OCI-LY3 (cell line): ENCODE data around the gene TREML4.

Source experiments
- H2AFZ ChIP-seq: fragments of 200-600, 300-600 bp; shearing (Covaris generic); 2 replicates; pipeline ENCODE4 v1.6.0; 2014; ENCODE audit warnings: antibody characterized with exemption, low read depth, low read length
- H3K27ac ChIP-seq: fragments of 200-600, 300-600 bp; sonication (generic); 2 replicates; pipeline ENCODE4 v1.5.1; 2014; ENCODE audit warnings: mild to moderate bottlenecking, low read length, moderate library complexity, mixed read lengths
- H3K27me3 ChIP-seq: fragments of 200-600, 300-600 bp; sonication (generic); 2 replicates; pipeline ENCODE4 v1.6.1; 2014; ENCODE audit warnings: low read depth, low read length, mixed read lengths
- H3K36me3 ChIP-seq: fragments of 200-600, 300-600 bp; sonication (generic); replicated peaks from 2 replicates; pipeline ENCODE3; 2014; ENCODE audit warnings: low read depth, low read length, mixed read lengths
- H3K4me1 ChIP-seq: fragments of 300-600, 200-600 bp; sonication (generic); 2 replicates; pipeline ENCODE4 v1.6.1; 2014; ENCODE audit warnings: low read length, mixed read lengths
- H3K4me2 ChIP-seq: fragments of 200-600, 300-600 bp; sonication (generic); 2 replicates; pipeline ENCODE4 v1.6.1; 2014; ENCODE audit warnings: low read length, mixed read lengths
- H3K4me3 ChIP-seq: fragments of 300-600, 200-600 bp; sonication (generic); 2 replicates; pipeline ENCODE4 v1.5.1; 2014; ENCODE audit warnings: antibody characterized with exemption, mild to moderate bottlenecking, low read length, moderate library complexity
- H3K79me2 ChIP-seq: fragments of 300-600, 200-600 bp; shearing (Covaris generic); 2 replicates; pipeline ENCODE4 v1.6.1; 2014; ENCODE audit warnings: mild to moderate bottlenecking, low read length, mixed read lengths
- H3K9ac ChIP-seq: fragments of 300-600, 200-600 bp; shearing (Covaris generic); 2 replicates; pipeline ENCODE4 v1.6.0; 2014; ENCODE audit warnings: mild to moderate bottlenecking, low read length, moderate library complexity
- H3K9me3 ChIP-seq: fragments of 200-600, 300-600 bp; shearing (Covaris generic); 2 replicates; pipeline ENCODE4 v1.6.1; 2014; ENCODE audit warnings: low read length, mixed read lengths; ENCODE audit not compliant: insufficient read depth
- H4K20me1 ChIP-seq: fragments of 200-600, 300-600 bp; sonication (generic); 2 replicates; pipeline ENCODE4 v1.6.1; 2016; ENCODE audit warnings: low read length, mixed read lengths; ENCODE audit not compliant: insufficient read depth
- CTCF ChIP-seq: fragments of 200-600, 300-600 bp; sonication (generic); IDR thresholded peaks from 2 replicates; pipeline ENCODE4 v1.5.1; 2014; ENCODE audit warnings: antibody characterized with exemption, low read length, low read depth
- EZH2phosphoT487 ChIP-seq: fragments of 200-600 bp; shearing (Covaris generic); IDR thresholded peaks from 2 replicates; pipeline ENCODE4 v1.6.1; 2018; ENCODE audit warnings: antibody characterized with exemption, mixed run types, low read depth

Gene TREML4

DNA sequence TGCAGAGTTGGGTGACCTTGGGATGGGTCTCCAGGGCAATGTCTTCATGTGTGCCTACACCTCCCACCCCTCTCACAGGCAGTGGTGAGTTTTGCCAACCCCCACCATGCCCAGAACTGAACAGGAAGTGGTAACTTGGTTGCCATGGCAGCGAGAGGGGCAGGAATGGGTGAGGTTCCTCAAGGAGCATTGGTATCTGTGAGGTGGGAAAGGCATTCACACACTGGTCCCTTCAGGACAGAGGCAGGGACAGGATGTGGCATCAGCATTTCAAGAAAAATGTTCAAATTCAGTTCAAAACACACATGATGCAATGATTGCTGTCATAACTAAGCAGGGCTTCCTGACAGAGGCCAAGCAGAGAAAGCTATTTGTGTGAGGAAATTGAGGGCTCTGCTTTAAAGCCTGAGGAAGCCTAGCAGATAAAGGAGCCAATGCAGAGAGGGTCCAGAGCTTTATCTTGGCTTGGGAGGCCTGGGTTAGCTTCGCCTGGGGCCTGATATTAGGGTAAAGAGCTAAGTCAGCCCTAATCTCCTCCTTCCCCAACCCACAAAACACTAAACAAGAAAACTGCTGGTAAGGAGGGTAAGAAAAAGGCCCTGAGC is 27.8 kb upstream of the TREML4 start:
- Histone ChIP-seq H2AFZ (peak overlapping the region; percentile 90; the same call in 1 of the 2 replicates), H3K36me3 (peaks cover 8% of the 10 kb centered on the region), H3K27me3 (no peaks in the 10 kb centered on the region), H3K79me2 (peaks cover 12% of the 10 kb centered on the region; the same call in 1 of the 2 replicates), H3K27ac (peak overlapping the region; percentile 87), H3K4me2 (peak overlapping the region; percentile 82), H4K20me1 (no peaks in the 10 kb centered on the region), H3K9ac (peak overlapping the region; percentile 75), H3K9me3 (no peaks in the 10 kb centered on the region), H3K4me1 (peaks cover 43% of the 10 kb centered on the region), H3K4me3 (peak overlapping the region; percentile 77)
- no peak for TF ChIP-seq EZH2phosphoT487
- TF ChIP-seq CTCF, result no peak

DNA sequence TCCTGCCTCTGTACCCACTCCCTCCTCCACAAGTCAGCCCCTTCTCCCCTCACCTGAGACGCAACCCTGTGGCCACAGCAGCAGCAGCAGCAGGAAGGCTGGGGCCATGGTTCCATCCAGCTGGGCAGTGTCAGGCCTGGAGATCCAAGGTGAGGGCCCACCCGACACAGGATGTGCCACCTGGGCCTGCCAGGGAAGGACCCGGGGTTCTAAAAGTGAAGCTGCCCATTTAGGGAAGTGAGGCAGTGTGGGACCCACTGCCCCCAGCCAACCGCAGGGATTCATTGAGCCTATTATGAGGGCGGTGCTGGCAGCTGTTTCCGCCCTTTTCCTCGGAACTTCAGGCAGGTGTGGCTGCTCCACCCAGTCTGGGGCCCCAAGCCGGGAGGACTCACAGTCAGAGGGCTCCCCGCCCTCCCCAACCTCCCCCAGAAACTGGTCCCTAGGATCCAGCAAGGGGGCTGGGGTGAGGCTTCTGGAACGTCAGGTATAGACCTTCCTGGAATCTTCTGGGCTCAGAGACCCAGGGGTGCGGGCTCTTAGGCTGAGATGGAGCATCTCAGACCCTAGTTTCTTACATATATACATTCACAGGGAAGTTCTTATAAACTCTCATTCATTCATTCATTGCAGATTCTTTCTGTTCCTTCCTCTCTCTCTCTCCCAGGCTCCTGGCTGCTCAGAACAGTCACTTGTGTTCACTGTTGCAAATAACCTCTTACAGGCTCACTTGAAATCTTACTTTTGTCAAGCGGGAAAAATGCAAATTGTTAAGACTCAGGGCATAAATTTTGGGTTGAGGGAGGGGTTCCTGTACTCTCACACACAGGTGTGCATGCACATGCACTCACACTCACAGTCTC is 27.0 kb upstream of the TREML4 start, which contains the start of gene TREML2:
TSS of gene TREML2 (minus strand) at position 249 of the 863 bp plus-strand sequence. CDS start at position 108, 141 bp downstream.
- H2AFZ ChIP-seq, result peak within 1 kb of the TSS; percentile 90
- peaks cover 12% of the 10 kb centered on the region; the same call in 1 of the 2 replicates for H3K79me2 ChIP-seq
- no peaks in the 10 kb centered on the region for H3K9me3 ChIP-seq
- peak within 1 kb of the TSS; percentile 77 for H3K4me3 ChIP-seq
- H3K27me3 ChIP-seq, result no peaks in the 10 kb centered on the region
- H4K20me1 ChIP-seq, result no peaks in the 10 kb centered on the region
- peaks cover 8% of the 10 kb centered on the region for H3K36me3 ChIP-seq
- no peak for TF ChIP-seq EZH2phosphoT487
- no peak for TF ChIP-seq CTCF
- peaks cover 43% of the 10 kb centered on the region for H3K4me1 ChIP-seq
- H3K4me2 ChIP-seq, result peak within 1 kb of the TSS; percentile 82
- H3K27ac ChIP-seq, result peak within 1 kb of the TSS; percentile 87
- H3K9ac ChIP-seq, result peak within 1 kb of the TSS; percentile 75

- TF ChIP-seq EZH2phosphoT487 (no peak), CTCF (no peak)
- H3K27ac ChIP-seq, result peak overlapping the region; percentile 87
- peaks cover 43% of the 10 kb centered on the region for H3K4me1 ChIP-seq
- H3K4me2 ChIP-seq, result peak overlapping the region; percentile 82
- H3K79me2 ChIP-seq, result peaks cover 12% of the 10 kb centered on the region; the same call in 1 of the 2 replicates
- no peaks in the 10 kb centered on the region for H4K20me1 ChIP-seq
- no peaks in the 10 kb centered on the region for H3K27me3 ChIP-seq
- peak overlapping the region; percentile 75 for H3K9ac ChIP-seq
- H3K36me3 ChIP-seq, result peaks cover 8% of the 10 kb centered on the region
- H2AFZ ChIP-seq, result peak overlapping the region; percentile 90
- H3K9me3 ChIP-seq, result no peaks in the 10 kb centered on the region
- peak overlapping the region; percentile 77 for H3K4me3 ChIP-seq
These were observed 26.4 kb upstream of the TREML4 start for GRCh38 chr6:41201764-41202173.

- no peak for TF ChIP-seq EZH2phosphoT487
- TF ChIP-seq CTCF, result no peak
- Histone ChIP-seq H3K36me3 (no peaks in the 10 kb centered on the region), H3K4me3 (no peak overlapping the region), H3K9me3 (no peaks in the 10 kb centered on the region), H2AFZ (no peak overlapping the region), H3K27ac (no peak overlapping the region), H3K4me2 (no peak overlapping the region), H3K4me1 (peaks cover 54% of the 10 kb centered on the region), H3K79me2 (peaks cover 12% of the 10 kb centered on the region; the same call in 1 of the 2 replicates), H3K27me3 (no peaks in the 10 kb centered on the region), H4K20me1 (no peaks in the 10 kb centered on the region), H3K9ac (no peak overlapping the region)
These were observed 24.0 kb upstream of the TREML4 start for GRCh38 chr6:41204156-41204555.
